Hematopoietic multipotent progenitor cell treated with erythropoietin and hydrocortisone succinate and interleukin-3 and kit ligand, for 6 days (in vitro differentiated cells): ENCODE measurements around the gene ETV4.

Experiments used
- DNase-seq: peaks from one replicate; pipeline ENCODE4 v3.0.0-alpha.2; 2015

Gene ETV4

DNA sequence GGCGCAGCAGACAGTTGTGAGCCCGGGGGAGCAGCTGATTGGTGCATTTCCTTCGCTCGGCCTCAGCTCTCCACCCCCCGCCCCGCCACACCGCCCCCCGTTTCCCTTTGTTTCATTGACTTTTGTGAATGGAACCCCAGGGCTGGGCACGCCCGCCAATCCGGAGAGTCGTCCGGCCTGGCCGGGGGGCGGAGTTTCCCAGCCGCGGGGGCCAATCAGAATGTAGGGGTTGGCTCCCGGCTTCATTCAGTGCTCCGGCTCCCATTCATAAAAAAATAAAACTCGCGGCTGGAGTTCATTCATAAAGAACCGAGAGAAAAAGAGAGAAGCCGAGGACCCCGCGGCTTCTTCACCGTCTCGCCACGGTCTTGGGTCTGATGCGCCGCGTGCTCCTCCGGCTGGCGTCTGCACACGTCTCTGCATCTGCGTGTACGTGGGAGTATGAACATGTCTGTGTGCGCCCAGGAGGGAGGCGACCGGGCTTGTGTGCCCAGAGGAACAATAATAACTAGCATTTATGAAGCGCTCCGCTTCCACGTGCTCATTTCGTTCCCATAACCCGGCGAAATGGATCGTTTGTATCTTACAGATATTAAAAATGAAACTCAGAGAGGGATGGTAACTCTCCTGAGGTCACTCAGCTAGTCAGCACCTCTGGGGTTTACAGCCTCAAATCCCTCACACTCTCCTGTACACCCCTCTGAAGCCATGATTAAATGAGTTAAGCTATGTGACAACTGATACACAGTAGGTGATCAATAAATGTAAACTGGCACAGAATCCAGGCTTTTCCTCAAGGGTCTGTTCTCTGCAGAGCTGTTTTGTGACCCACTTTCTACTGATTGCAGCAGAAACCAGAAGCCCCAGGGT is at the start of gene ETV4:
Gene ETV4 (minus strand): TSS at position 22 of the 870 bp plus-strand sequence. CDS start 723 bp downstream, outside the sequence.
- peak; percentile 95 for DNase-seq

DNA sequence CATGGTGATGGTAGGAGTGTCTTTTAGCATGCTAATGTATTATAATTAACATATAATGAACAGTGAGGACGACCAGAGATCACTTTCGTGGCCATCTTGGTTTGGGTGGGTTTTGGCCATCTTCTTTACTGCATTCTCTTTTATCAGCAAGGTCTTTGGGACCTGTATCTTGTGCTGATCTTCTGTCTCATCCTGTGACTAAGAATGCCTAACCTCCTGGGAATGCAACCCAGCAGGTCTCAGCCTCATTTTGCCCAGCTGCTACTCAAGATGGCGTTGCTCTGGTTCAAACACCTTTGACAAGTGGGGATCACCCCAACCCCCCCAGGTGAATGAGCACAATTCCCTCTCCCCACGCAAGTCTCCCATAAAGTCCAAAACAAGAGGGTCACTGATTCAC is 49.3 kb upstream of the ETV4 start:
- DNase-seq: no peak

DNA sequence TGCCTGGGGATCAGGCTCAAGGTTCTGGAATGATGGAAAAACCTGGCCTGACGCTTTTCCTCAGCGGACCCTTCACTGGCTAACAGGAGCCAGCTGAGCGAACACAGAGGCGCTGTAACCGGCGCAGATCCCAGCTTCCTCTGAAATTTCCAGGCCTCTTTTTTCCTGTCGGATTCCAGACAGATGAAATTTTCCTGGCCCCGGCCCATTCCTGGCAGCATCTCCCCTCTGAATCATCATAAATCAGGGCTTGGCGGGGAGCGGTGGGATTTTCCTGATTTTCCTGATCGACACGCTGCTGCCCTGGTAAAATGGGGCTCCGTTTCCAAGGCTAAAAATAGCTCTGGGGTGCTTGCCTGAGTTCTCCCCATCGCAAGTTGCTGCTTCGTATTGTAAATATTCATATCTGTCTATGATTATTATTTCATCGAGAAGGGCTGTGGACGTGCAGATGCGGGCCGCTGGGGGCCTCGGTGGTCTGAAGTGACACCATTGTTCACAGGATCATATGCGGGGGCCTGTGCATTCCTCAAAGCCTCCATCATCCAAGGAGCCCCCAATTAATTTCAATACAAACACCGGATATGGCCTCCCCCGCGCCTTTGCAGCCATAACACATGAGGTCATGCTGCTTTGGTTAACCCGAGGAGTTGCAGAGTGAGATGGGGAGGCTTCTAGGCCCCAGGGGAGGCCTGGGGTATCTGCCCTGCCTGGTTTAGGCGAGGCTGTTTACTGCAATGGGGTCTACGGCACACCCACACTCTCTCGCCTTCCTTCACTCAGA is 45.8 kb upstream of the ETV4 start:
- no peak for DNase-seq

DNA sequence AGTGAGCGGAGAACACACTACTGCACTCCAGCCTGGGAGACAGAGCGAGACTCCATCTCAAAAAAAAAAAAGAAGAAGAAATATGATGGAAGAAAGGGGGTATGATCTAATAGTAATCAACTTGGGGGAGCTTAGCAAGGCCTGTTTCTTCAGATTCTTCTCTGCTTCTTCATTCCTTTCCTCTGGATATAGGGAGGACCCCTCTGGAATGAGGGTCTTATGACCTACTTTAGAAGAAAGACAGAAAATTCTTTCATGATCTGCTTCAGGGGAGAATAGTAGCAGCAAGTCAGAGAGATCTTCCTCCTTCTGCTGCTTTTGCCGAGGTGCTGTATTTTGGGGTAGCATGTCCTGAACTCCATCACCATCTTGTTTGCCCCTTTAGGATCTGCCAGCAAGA is 44.9 kb upstream of the ETV4 start:
- no peak for DNase-seq

DNA sequence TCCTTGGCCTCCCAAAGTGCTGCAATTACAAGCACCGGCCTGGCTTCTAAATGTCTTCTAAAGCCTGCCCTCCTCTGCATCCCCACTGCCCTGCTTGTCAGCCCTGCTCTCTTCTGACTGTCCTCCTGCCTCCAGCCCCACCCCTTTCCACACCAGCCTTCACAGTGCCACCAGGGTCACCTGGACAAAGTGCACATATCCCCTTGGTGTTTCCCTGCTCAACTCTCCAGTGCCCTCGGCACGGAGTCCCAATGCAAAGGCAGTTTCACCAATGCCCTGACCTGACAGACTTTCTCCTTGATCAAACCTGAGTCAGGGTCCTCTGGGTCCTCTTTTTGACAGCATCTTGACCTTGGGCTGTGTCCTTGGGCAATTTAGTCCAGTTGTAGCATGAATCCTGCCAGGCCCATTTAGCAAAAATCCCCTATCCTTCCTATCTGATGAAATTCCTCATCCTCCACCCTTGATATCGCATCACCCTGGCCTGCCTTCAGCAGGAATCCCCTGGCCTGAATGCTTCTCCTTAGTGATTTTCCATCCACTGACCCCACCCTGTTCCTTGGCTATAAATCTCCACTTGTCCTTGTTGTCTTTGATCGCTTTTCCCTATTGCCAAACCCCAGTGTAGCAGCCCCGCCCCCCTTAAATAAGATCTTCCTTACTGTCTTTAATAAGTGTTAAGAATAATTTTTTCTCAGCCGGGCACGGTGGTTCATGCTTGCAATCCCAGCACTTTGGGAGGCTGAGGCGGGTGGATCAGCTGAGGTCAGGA is 42.7 kb upstream of the ETV4 start:
- no peak for DNase-seq

DNA sequence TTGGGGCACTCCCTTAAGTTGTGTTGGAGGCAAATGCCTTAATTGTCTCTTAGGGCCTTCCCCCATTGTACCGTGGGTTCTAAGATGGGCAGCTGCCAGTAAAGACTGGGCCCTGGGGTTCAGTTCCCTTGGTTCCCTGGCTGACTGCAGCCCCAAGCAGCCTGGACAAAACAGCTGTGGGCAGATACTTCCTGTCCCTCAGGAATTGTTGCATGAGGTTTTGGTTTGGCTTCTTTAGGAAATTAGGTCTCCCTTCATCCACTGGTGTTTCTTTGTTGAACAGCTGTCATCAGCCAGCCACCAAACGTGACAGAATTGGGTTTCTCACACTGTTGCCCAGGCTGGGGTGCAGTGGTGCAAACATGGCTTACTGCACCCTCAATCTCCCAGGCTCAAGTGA is 42.0 kb upstream of the ETV4 start:
- no peak for DNase-seq

DNA sequence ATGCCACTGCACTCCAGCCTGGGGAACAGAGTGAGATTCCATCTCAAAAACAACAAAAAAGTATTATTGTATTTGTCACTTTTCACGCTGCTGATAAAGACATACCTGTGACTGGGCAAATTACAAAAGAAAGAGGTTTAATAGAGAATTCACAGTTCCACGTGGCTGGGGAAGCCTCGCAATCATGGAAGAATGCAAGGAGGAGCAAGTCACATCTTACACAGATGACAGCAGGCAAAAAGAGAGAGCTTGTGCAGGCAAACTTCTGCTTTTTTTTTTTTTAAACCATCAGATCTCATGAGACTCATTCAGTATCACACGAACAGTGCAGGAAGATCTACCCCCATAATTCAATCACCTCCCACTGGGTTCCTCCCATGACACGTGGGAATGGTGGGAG is 41.5 kb upstream of the ETV4 start:
- no peak for DNase-seq

DNA sequence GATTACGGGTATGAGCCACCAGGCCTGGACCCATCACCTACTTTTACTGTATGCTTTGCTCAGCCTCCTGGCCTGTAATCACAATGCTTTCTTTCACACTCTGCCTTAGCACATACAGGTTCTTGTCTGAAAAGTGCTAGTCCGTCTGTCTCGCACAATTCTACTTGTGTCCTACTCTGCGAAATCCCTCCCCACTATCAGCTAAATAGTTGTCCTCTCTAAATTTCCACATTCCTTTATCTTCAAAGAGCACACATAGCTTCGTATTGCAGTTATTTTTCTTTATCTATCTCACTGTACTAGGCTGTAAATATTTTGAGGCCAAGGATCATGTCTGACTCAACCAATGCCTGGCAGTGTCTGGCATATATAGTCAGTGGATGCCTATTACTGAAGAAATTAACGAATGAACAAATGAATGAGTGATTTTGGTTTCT is 38.5 kb upstream of the ETV4 start:
- DNase-seq: peak; percentile 9

DNA sequence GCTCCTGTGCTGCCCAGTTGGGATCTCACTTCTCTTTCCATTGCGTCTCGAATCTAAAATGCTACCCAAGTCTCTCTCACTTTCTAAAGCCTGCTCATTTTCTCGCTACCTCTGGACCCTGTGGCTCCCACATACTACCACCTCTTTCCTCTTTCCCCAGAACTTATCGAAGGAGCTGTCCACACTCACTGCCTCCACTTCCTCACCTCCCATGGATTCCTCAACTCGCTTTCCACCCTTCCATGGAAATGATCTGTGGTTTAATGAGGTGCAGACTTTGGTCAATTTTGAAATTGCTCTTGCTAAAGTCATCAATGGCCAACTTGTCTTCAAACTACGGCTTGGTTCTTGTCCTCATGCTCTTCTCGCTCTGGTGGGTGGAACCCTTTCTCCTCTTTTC is 37.2 kb upstream of the ETV4 start:
- DNase-seq: no peak

DNA sequence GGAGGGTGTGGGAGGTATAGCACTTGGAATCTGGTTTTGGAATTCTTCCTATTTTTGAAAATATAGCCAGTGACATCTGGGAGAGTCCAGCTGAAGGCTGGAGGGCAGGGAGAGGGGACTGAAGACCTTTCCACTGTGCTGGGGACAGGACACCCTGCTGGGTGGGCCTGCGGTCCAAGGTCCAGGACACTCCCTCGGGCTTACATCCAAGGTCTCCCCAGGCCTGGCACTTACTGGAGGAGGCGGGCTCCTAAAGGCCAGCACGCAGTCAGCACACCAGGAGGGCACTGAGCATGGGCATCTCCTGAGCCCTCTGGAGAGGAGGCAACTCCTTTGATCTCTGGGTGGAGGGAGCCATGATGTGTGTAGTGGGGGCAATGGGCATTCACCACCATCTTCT is 35.5 kb upstream of the ETV4 start:
- DNase-seq: no peak

DNA sequence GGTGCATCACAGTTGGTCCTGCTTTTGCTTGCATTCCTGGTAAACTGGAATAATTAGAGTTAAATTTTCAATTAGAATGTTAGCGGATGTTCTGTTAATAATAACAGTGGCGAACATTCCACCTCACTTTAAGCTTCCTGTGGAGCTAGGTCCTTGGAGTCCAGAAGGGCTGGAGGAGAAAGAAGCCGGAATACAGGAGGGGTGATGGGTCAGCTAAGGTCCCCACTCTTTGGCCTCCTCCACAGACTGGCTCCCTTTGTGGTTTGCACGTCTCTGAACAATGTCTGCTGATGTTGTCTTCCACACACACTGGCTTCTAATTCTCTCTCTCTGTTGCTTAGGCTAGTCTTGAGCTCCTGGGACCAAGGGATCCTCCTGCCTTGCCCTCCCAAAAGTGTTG is 35.0 kb upstream of the ETV4 start:
- DNase-seq: no peak

DNA sequence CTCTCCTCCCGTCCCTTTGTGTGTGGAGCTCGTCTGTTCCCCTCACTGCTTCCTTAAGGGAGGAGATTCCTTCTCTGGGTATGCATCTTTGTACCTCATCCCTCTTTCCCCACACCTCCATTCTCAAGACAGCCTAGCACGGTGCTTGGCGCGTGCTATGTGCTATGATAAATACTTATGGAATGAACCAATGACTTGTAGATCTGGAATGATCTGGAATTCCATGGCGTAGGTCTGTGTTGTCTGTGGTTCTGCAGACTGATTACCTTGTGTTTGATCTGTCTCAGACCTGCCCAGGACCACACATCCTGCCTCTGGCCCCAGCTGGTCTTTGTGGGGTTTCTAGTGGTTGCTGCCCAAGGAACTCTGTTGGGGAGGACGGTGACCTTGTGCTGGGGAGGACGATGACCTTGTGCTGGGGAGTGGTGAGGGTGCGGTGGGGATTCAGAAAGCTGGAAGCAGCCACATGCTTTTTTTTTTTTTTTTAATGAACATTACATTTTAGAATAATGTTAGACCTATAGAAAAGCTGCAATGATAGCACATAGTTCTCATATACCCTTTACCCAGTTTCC is 33.5 kb upstream of the ETV4 start:
- no peak for DNase-seq

DNA sequence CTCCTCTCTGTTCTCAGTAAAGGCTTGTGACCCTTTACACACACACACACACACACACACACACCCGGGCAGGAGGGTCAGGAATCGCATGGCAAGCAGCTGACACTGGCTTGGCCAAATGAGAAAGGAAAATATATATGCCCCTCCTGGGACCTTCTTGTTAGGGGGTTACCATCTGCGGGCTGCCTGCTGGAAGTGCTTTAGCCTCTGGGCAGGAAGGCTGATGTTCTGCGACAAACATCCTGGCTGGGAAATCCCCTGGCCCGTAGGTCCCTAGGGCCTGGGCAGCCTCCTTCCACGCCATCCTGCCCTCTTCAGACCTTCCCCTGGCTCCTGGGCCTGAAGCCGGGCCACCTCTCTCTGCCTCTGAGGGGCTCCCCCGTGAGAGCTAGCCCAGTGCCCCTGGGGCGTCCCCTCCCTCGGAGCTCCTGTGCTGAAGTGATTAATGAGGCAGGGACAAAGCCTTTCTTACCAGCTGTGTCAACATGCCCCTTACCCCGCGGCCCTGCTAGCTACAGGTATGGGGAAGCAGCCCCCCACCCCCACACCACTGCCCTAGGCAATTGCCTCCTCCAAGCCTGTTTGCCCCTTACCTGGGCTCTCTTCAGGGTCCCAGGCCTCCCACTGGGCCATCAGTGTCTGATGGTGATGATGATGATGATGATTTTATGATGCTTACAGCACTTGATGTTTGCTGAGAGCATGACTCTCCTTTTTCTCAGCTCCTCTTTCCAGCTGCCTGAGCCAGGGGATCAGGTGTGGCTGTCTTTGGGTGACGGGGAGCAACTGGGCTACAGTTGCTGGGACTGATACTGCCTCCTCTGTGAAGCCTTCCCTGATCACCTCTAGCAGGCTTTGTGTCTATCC is 32.8 kb upstream of the ETV4 start:
- DNase-seq: no peak

DNA sequence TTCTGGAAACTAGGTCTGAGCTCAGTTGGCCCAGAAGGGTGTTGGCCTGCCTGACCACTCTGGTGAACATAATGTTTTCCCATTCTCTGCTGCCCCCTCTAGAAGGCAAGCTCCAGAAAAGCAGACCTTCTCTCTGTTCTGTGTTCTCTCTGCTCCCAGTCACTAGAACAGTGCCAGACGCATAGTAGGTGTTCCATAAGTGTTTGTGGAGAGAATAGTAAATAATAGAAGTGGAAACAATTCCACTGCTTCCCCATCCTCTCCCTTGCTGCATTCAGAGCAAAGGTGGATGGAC is 32.2 kb upstream of the ETV4 start:
- no peak for DNase-seq

DNA sequence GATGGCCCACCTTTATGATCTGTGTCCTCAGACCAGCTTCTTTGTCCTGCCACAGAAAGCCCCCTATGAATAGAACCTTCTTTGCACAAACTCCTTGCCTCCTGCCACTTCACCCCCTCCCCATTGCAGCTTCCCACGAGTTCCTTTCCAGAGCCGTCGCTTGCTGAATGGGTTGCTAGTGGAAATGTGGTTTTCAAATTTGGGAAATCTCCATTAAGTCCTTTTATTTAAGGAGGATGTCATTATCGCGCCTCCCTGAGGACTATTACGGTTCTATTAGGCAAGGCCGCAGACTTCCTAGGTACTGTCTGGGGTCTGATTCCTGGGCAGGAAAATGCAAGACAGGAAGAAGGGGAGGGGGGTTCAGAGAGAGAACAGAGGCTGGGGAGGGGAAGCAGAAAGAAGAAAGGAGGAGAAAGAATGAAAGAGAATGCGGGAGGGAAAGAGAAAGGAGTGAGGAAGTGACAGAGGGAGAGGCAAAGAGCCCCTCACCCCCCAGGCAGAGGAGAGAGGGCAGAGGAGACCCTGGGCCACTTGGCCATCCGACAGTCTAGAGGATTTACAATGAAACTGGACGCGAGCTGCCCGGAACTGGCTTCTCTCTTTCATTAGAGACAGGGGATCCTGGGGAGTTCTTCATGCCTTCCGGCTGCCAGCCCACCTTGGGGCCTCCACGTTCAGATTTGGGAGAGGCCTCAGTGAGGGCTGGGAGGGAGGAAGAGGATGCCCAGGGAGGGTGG is 31.7 kb upstream of the ETV4 start:
- DNase-seq: no peak

DNA sequence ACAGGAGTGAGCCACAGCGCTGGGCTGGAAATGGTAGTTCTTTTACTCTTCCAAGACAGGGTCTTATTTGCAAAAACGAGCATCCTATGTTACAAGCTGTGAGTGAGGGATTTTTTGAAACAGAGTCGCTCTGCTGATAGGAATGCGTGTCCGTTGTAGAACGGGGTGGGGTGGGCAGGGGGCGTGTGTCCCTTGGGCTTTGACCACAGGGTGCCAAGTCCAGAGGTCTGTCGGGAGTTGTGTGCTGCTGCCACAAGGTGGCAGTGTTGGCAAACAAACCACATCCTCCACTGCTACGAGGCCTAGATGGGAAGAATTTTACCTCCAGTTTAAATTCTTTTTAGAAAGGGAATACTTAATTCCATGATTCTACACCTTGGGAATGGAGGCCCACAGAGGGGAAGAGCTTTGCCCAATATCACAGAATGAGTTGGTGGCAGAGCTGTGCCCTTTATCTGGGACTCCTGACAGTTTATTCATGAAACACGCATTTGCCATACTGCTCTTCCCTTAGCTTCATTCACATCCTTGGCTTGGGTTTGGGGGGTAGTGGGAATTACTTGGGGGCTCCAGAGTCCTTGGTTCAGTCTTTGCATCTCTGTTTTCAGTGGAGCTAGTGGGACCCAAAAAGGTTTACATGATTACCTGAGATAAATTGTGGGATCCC is 30.6 kb upstream of the ETV4 start:
- peak; percentile 75 for DNase-seq

DNA sequence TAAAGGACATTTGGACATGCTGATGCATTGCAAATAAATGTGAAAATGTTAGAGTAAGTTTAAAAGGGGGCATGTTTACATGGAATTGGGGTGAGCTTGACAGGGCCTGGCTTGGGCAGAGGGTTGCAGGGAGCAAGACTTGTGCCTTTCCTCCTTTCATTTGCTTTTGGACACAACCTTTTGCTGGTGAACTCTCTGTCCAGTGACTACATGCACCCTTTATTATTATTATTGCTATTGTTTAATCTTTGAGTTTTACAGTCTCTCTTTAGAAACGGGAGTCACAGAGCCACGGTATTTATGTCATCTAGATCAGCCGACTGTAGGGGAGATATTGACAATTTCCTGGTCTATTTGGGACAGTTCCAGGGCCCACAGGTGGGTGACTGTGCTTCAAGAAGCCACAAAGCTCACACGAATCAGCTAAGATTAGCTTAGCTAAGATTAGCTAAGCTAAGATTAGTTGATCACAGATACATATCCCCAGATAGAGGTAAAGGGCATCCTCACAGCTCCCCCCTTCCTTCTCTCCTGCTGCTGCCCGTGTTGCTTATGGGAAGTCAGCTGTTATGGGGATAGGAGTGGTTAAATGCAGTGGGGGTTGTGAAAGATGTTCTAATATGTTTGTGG is 28.9 kb upstream of the ETV4 start:
- DNase-seq: no peak

DNA sequence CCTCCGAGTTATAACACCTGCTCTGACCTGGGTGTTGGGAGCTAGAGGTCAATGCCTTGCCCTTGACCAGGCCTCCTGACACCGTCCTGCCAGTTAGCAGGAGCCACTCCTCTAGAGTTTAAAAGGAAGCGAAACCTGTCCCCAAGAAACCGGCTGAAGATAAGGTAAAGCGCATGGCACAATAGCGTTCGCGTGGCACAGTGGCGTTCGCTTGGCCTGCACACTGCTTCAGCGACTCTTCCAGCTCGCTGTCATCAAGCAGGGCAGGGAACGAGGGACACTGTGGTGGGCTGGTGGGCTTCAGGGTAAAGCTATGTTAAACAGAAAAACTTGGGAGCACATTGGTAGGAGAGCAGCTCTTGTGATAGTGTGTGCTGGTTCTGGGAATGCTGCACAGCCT is 28.2 kb upstream of the ETV4 start:
- no peak for DNase-seq

DNA sequence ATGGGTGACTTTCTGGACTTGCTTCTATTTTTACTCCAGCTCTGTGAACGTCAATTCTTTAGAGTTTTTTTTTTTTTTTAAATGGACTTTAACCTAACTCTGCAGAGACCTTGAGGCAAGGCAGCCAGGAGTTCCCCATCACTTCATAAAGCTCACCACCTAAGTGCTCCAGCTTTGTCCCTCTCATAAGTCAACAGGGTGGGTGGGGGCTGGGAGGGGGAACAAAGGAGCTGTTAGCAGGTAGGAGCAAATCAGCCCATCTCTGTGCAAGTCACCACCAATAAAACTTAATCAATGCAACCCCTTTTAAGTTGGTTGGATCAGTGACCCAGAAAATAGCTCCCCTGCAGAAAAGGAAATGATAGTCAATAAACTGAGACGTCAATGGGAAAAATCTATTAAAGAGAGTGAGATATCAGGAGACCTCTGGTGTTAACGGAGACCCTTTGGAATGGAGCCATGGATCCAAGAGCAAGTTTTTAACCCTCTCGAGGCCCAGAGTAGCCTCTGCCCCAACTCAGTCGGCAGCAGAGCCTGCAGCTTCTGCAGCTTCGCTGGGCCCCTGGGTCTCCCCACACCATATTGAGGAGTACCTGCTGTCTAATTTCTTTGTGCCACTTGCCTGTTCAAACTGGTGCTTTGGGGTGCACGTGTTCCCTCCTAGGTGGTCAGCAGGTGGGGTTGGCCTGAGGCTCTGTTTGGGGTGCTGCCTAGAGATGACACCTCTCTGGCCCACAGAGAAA is 27.6 kb upstream of the ETV4 start:
- DNase-seq: no peak
